AG04449 (cell line): ENCODE data around the gene LGI2.

ENCODE experiments used
- CTCF ChIA-PET: fragments of 350-600 bp; formaldehyde crosslinking; extraction: SDS; loops from one replicate; lab custom pipeline; 2021; ENCODE audit warnings: antibody characterized with exemption; lab: Yijun Ruan, JAX
- POLR2A ChIA-PET: fragments of 400-600, 350-600 bp; formaldehyde crosslinking; extraction: SDS; loops from one replicate; lab custom pipeline; 2020; ENCODE audit warnings: antibody characterized with exemption, inconsistent platforms; lab: Yijun Ruan, JAX
- DNase-seq: peaks from one replicate; pipeline ENCODE4 v3.0.0-alpha.2; 2010; ENCODE audit warnings: low read depth, low spot score
- H3K4me3 ChIP-seq: 2 replicates; pipeline ENCODE4 v1.5.1; 2011; ENCODE audit warnings: low read depth, mild to moderate bottlenecking, control low read depth, low read length
- CTCF ChIP-seq: IDR thresholded peaks from one replicate; pipeline ENCODE4 v1.5.1; 2011; ENCODE audit warnings: mild to moderate bottlenecking, moderate library complexity, low read length, control low read depth, inconsistent platforms; ENCODE audit not compliant: insufficient read depth; ENCODE audit errors: missing control alignments

The LGI2 gene

GRCh38 chr4:24980740-24981139 is 50.0 kb downstream of the LGI2 start:
- no peak overlapping the region for H3K4me3 ChIP-seq
- POLR2A ChIA-PET: no interaction called here
- CTCF ChIA-PET: interaction anchor here (0.6 to 4.8 kb wide), 58 partner anchors 8 to 1078 kb away, joined by 3 to 68 read pairs (median 4); partner anchors contain the start of gene SEPSECS
- no peak for DNase-seq
- TF ChIP-seq CTCF: no peak

GRCh38 chr4:24980064-24980690 is 50.6 kb downstream of the LGI2 start:
- peak overlapping the region; percentile 35 for H3K4me3 ChIP-seq
- CTCF ChIA-PET: interaction anchor here (0.6 to 4.8 kb wide), 62 partner anchors 8 to 1077 kb away, joined by 3 to 68 read pairs (median 4); partner anchors contain the start of genes DHX15 and SEPSECS

GRCh38 chr4:24979554-24979953 is 51.2 kb downstream of the LGI2 start:
- ChIA-PET CTCF (interaction anchor here (0.6 to 4.8 kb wide), 43 partner anchors 9 to 1077 kb away, joined by 3 to 68 read pairs (median 4); partner anchors contain the start of genes DHX15 and SEPSECS), POLR2A (no interaction called here)
- TF ChIP-seq CTCF: no peak
- no peak for DNase-seq
- peak overlapping the region; percentile 22; the same call in 1 of the 2 replicates for H3K4me3 ChIP-seq

More at GRCh38 chr4:24980064-24980690, 50.6 kb downstream of the LGI2 start:
- peak; percentile 70 for TF ChIP-seq CTCF
- POLR2A ChIA-PET: no interaction called here
- DNase-seq: peak; percentile 24

GRCh38 chr4:24978291-24979075 is 52.3 kb downstream of the LGI2 start:
- ChIA-PET CTCF (interaction anchor here (0.9 to 4.8 kb wide), 6 partner anchors 11 to 490 kb away, joined by 3 to 68 read pairs (median 18); no protein-coding TSS in a partner anchor), POLR2A (no interaction called here)
- TF ChIP-seq CTCF: no peak
- DNase-seq: no peak
- no peak overlapping the region for H3K4me3 ChIP-seq

GRCh38 chr4:24975510-24975909 is 55.2 kb downstream of the LGI2 start:
- no peak for TF ChIP-seq CTCF
- H3K4me3 ChIP-seq: no peak overlapping the region
- CTCF ChIA-PET: interaction anchor here (0.7 to 2.0 kb wide), 2 partner anchors 169 to 488 kb away, joined by 3 to 4 read pairs; no protein-coding TSS in a partner anchor
- DNase-seq: no peak
- POLR2A ChIA-PET: no interaction called here
